Neural progenitor cell (in vitro differentiated cells): Measurements from ENCODE around the gene AK8.

Experiments used
- CTCF ChIP-seq: fragments of 200-600 bp; sonication (generic); IDR thresholded peaks from 2 replicates; pipeline ENCODE4 v1.5.1; 2017; ENCODE audit warnings: antibody characterized with exemption, mild to moderate bottlenecking
- EZH2 ChIP-seq: fragments of 200-600 bp; sonication (generic); IDR thresholded peaks from 2 replicates; pipeline ENCODE4 v1.6.1; 2017; ENCODE audit warnings: antibody characterized with exemption, mild to moderate bottlenecking, moderate library complexity
- EZH2phosphoT487 ChIP-seq: fragments of 200-600 bp; sonication (generic); IDR thresholded peaks from 2 replicates; pipeline ENCODE4 v1.6.1; 2017; ENCODE audit warnings: antibody characterized with exemption

DNA sequence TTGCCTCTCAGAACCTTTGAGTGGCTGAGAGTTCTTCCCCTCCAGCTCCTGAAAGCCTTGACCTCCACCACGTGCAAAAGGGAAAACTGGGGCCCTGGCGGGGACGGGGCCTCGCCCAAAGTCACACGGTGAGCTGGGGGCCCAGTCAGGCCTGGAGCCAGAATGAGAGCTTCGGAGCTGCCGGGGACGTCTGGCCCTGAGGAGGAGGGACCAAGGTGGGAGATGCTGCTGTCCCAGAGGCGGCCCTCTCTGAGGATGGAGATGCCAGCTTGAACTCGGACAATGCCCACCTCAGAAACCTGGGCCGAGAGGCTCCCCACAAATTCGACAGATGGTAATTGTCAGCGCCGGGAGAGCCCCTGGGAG, 643 bp downstream of the AK8 start:
- no peak for TF ChIP-seq EZH2
- TF ChIP-seq CTCF, result no peak
- TF ChIP-seq EZH2phosphoT487, result no peak
